ENCODE data around the gene LHFPL4. TPM values are rescaled to one million over a fixed set of nuclear protein-coding genes. Genes with fewer than 3 reads are reported as not detected.

LHFPL4 gene
- total and polyA plus RNA-seq, 2 of the 13 experiments (the other 11 are each of a cell fraction or from before 2014, with no cell fraction given): 0.02 to 0.03 TPM

- CTCF ChIA-PET (ENCODE audit: low intra/inter-chr PET ratio, low total read pairs): no interaction called here
- Histone ChIP-seq H3K4me2 (ENCODE audit: low read depth, low read length) (no peak overlapping the region), H3K4me1 (ENCODE audit: insufficient read depth, low read length) (no peaks in the 10 kb centered on the region), H3K27me3 (ENCODE audit: control insufficient read depth in 1 of 2, insufficient read depth in 2 of 2, low read length in 2 of 2) (no peaks in the 10 kb centered on the region), H3K9ac (ENCODE audit: insufficient read depth, low read depth, low read length) (no peak overlapping the region), H3K4me3 (replicated peaks in 1 of 3; ENCODE audit: insufficient read depth in 1 of 3, low read depth in 2 of 3, low read length in 3 of 3) (no peak overlapping the region), H2AFZ (ENCODE audit: low read length) (no peak overlapping the region), H3K9me3 (ENCODE audit: low read length) (no peaks in the 10 kb centered on the region), H3K36me3 (replicated peaks in 1 of 2; ENCODE audit: control insufficient read depth in 1 of 2, insufficient read depth in 2 of 2, low read length in 2 of 2) (peaks cover 21 to 83% of the 10 kb centered on the region in 2 experiments), H4K20me1 (ENCODE audit: insufficient read depth, low read length) (no peaks in the 10 kb centered on the region), H3K79me2 (ENCODE audit: insufficient read depth, low read length) (peaks cover 5% of the 10 kb centered on the region), H3K27ac (ENCODE audit: extremely low read length, insufficient read depth, low read length) (no peak overlapping the region)
- POLR2A ChIA-PET: no interaction called here
- no peak for FAIRE-seq
- TF ChIP-seq ZSCAN30 (CRISPR knock-in tag; IDR thresholded peaks at IDR 0.05) (no peak), ELF3 (CRISPR knock-in tag; IDR thresholded peaks at IDR 0.05) (no peak), PLRG1 (conservative IDR thresholded peaks at IDR 0.05) (no peak), ZBTB39 (CRISPR knock-in tag; IDR thresholded peaks at IDR 0.05) (no peak), ZKSCAN5 (CRISPR knock-in tag; IDR thresholded peaks at IDR 0.05) (no peak), ZNF776 (CRISPR knock-in tag; IDR thresholded peaks at IDR 0.05) (no peak), NCOA2 (CRISPR knock-in tag; IDR thresholded peaks at IDR 0.05) (no peak), ZNF275 (CRISPR knock-in tag; IDR thresholded peaks at IDR 0.05; ENCODE audit: borderline replicate concordance) (no peak), BRF2 (CRISPR knock-in tag; IDR thresholded peaks at IDR 0.05) (no peak), IRF9 (CRISPR knock-in tag; IDR thresholded peaks at IDR 0.05; ENCODE audit: borderline replicate concordance) (no peak), ZNF121 (CRISPR knock-in tag; IDR thresholded peaks at IDR 0.05) (no peak), KAT8 (CRISPR knock-in tag; IDR thresholded peaks at IDR 0.05) (no peak), ARNT2 (CRISPR knock-in tag; IDR thresholded peaks at IDR 0.05; ENCODE audit: low read depth) (no peak), MAF1 (CRISPR knock-in tag; IDR thresholded peaks at IDR 0.05; ENCODE audit: borderline replicate concordance) (no peak), ZNF691 (CRISPR knock-in tag; IDR thresholded peaks at IDR 0.05; ENCODE audit: borderline replicate concordance, low read depth) (no peak), MATR3 (CRISPR knock-in tag; IDR thresholded peaks at IDR 0.05) (no peak), ZSCAN25 (CRISPR knock-in tag; IDR thresholded peaks at IDR 0.05) (no peak), ZNF562 (CRISPR knock-in tag; IDR thresholded peaks at IDR 0.05; ENCODE audit: borderline replicate concordance) (no peak)
- no peak for DNase-seq (ENCODE audit: low spot score)
- ATAC-seq: no peak
- intact Hi-C loops (cut with micrococcal nuclease; ENCODE audit: unreplicated experiment) (no loop called here), in situ Hi-C loops (cut with HindIII; ENCODE audit: extremely low pct_ligation_motif_present, low pct_unique_long_range_greater_than_20kb) (no loop called here)
- 99% methylated on average over 2 of the region's 2 CpGs for WGBS (ENCODE audit: low lambda C conversion rate)
- BruUV-seq (replicated peaks): no TSS peak
Measured at GRCh38 chr3:9452417-9452816, 101.2 kb downstream of the LHFPL4 start.

Data from HepG2 (cell line).